GM04504 (cell line): ENCODE measurements around the gene PARVB.

Experiments
- DNase-seq: peaks from one replicate; pipeline ENCODE4 v3.0.0-alpha.2; 2012; ENCODE audit warnings: low read depth

The PARVB gene

DNA sequence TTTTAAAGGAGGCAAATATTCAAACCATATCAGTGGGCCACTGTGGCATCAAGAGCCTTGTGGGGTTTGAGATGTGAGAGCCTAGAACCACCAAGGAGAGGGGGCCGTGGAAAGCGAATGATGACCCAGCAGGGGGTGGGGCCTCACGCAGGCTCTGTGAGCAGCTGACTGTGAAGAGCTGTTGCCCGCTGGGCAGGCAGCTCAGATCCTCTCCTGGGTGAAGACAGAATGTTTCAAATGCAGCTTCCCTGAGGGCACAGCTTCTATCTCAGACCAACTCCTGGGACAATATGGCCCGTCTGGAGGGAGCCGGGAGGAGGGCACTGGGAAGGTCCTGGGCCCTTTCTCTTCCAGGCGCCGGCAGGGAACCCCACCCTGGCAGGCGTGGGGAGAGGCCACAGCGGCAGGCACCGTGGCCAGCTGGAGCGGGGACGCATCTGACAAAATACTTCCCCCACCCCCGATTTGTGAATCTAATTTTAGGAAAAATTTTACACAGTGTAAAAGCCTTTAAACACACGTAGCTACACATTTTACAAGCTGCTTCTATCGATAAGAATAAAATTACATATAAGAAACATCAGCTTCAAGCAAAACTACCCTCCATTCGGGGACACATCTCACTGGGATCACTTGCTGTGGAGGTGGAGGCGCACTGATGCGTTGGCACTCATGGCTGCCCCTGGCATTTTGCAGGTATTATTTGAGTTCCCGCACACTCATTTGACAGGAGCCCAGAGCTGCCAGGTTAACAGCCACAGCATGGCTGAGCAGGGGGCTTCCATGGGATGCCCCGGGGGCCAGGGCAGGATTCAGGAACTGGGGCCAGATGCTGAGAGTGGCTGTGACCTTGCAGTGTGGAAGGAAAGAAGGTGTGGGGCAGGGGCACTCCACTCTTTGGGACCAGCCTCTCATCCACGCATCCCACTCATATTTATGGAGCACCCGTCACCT is 196.9 kb downstream of the PARVB start:
- DNase-seq = no peak

DNA sequence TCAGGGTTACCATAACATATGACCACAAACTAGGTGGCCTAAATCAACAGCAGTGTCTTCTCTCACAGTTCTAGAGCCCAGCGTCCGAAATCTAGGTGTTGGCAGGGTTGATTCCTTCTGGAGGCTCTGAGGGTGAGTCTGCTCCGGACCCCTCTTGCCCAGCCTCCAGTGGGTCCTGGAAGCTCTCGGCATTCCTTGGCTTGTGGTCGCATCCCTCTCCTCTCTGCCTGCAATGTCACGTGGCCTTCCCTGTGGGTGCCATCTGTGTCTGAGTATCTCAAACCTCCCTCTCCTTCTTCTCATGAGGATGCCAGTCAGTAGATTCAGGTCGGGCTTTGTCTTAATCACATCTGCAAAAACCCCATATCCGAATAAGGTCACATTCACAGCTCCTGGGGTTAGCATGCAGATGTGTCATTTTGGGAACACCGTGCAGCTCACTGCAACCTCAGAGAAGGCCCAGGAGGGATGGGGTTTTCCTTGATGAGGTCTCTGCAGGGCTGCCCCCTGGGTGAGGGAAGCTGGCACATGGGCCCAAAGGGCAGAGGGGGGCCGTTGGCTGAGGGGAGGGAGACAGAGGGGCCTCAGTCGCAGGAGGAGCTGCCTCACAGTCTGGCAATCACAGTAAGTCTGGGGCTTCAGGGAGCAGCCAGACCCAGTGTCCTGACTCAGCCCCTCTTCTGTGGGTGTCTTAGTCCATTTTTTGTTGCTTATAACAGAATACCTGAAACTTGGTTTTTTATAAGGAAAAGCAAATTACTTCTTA is 197.8 kb downstream of the PARVB start:
- DNase-seq = no peak
